K562 (cell line): ENCODE measurements around the gene SHISA5. TPM values are rescaled to one million over a fixed set of nuclear protein-coding genes. Genes with fewer than 3 reads are reported as not detected.

ENCODE experiments used
- ATF6 ChIP-seq: sonication (generic); formaldehyde crosslinking; IDR thresholded peaks from 2 replicates; pipeline ENCODE4 v1.4.0; 2020; ENCODE audit warnings: mild to moderate bottlenecking, missing genetic modification reagents
- ELF4 ChIP-seq: fragments of 450-650 bp; formaldehyde crosslinking; IDR thresholded peaks from 2 replicates; pipeline ENCODE4 v1.4.0; 2022; ENCODE audit warnings: missing genetic modification characterization
- FOXA3 ChIP-seq, 2 experiments: fragments of 450-650 bp in 1 of 2; sonication (generic) in 1 of 2; formaldehyde crosslinking; IDR thresholded peaks in 1 of 2; conservative IDR thresholded peaks in 1 of 2; 2 replicates each; pipeline versions ENCODE4 v1.4.0 to v1.8.0; 2020 to 2022; ENCODE audit warnings: mild to moderate bottlenecking in 2 of 2, missing genetic modification reagents in 1 of 2
- FOXO4 ChIP-seq: fragments of 450-650 bp; formaldehyde crosslinking; IDR thresholded peaks from 2 replicates; pipeline ENCODE4 v1.4.0; 2020; ENCODE audit warnings: mild to moderate bottlenecking, moderate library complexity
- HES1 ChIP-seq: fragments of 450-650 bp; IDR thresholded peaks from 2 replicates; pipeline ENCODE4 v1.6.1; 2016; ENCODE audit warnings: low read depth, mild to moderate bottlenecking, moderate library complexity
- IFI16 ChIP-seq: fragments of 250-450 bp; sonication (Bioruptor Pico); IDR thresholded peaks from 2 replicates; pipeline ENCODE4 v2.1.2; 2022; ENCODE audit warnings: mild to moderate bottlenecking, inconsistent platforms
- KDM4B ChIP-seq, 2 experiments: fragments of 450-650 bp in 1 of 2; sonication (generic) in 1 of 2; IDR thresholded peaks; 2 replicates each; pipeline ENCODE4 v1.6.1; 2016 to 2017; ENCODE audit warnings: borderline replicate concordance in 2 of 2, antibody characterized with exemption in 1 of 2, low read depth in 1 of 2, mild to moderate bottlenecking in 1 of 2
- KLF13 ChIP-seq: fragments of 450-650 bp; IDR thresholded peaks from 2 replicates; pipeline ENCODE4 v1.6.1; 2016; ENCODE audit warnings: missing genetic modification characterization, low read depth, mild to moderate bottlenecking, missing compliant biosample characterization, moderate library complexity, borderline replicate concordance
- MBD1 ChIP-seq: fragments of 250-450 bp; sonication (Bioruptor Pico); IDR thresholded peaks from 2 replicates; pipeline ENCODE4 v1.8.0; 2022; ENCODE audit warnings: inconsistent platforms
- MIER1 ChIP-seq: fragments of 450-650 bp; IDR thresholded peaks from 2 replicates; pipeline ENCODE4 v1.6.1; 2016; ENCODE audit warnings: antibody characterized with exemption, mild to moderate bottlenecking, low read depth
- NFE2L1 ChIP-seq: fragments of 450-650 bp; IDR thresholded peaks from 2 replicates; pipeline ENCODE4 v1.6.1; 2016; ENCODE audit warnings: missing genetic modification characterization, low read depth, mild to moderate bottlenecking, missing compliant biosample characterization, moderate library complexity, borderline replicate concordance
- NR3C1 ChIP-seq: sonication (generic); formaldehyde crosslinking; IDR thresholded peaks from 2 replicates; pipeline ENCODE4 v1.8.1; 2022; ENCODE audit warnings: missing genetic modification reagents
- PTBP1 ChIP-seq: fragments of 200-400 bp; formaldehyde crosslinking; IDR thresholded peaks from 2 replicates; pipeline ENCODE4 v1.6.1; 2017; ENCODE audit warnings: low read depth, low read length
- SMARCE1 ChIP-seq: fragments of 450-650 bp; IDR thresholded peaks from 2 replicates; pipeline ENCODE4 v1.7.1; 2016; ENCODE audit warnings: mild to moderate bottlenecking
- SREBF1 ChIP-seq: fragments of 150-350 bp; IDR thresholded peaks from 2 replicates; pipeline ENCODE4 v1.6.1; 2014; ENCODE audit warnings: antibody characterized with exemption, low read depth, low read length, borderline replicate concordance
- TFAM ChIP-seq: fragments of 250-450 bp; sonication (Bioruptor Pico); conservative IDR thresholded peaks from 2 replicates; pipeline ENCODE4 v1.5.0; 2021; ENCODE audit warnings: mild to moderate bottlenecking, moderate library complexity
- TRIM28 ChIP-seq: fragments of 450-650 bp; IDR thresholded peaks from 2 replicates; pipeline ENCODE4 v1.6.1; 2017
- ZBTB34 ChIP-seq: fragments of 250-450 bp; sonication (Bioruptor Pico); IDR thresholded peaks from 2 replicates; pipeline ENCODE4 v1.8.0; 2021; ENCODE audit warnings: mild to moderate bottlenecking, moderate library complexity
- ZFP36 ChIP-seq: fragments of 150-350 bp; IDR thresholded peaks from 2 replicates; pipeline ENCODE4 v1.6.1; 2018; ENCODE audit warnings: low read length, low read depth; ENCODE audit not compliant: partially characterized antibody
- ZKSCAN8 ChIP-seq: fragments of 200-800 bp; sonication (Bioruptor generic); IDR thresholded peaks from 2 replicates; pipeline ENCODE4 v1.6.1; 2016; ENCODE audit warnings: missing genetic modification characterization, missing compliant biosample characterization
- ZNF124 ChIP-seq: sonication (generic); formaldehyde crosslinking; IDR thresholded peaks from 2 replicates; pipeline ENCODE4 v1.8.1; 2022; ENCODE audit warnings: missing genetic modification reagents
- ZNF717 ChIP-seq: fragments of 250-450 bp; sonication (Bioruptor Pico); IDR thresholded peaks from 2 replicates; pipeline ENCODE4 v1.5.0; 2021
- polyA plus RNA-seq, 8 experiments: library from polyadenylated mRNA; depleted of rRNA in 4 of 8; stranded (reverse) in 5 of 8; unstranded in 3 of 8; fragments of >200 nt; fragmentation: Nextera tagmentation in 2 of 8; fragmentation: Illumina TruSeq in 1 of 8; extraction: Ambion mirVana in 2 of 8; extraction: Trizol in 1 of 8; gene quantifications; 2 replicates each; pipeline versions ENCODE4 v1.2.1 to v1.2.3, GENCODE V29; 2011 to 2014; ENCODE audit warnings: inconsistent platforms in 1 of 8, missing spikeins in 1 of 8
- total RNA-seq, 7 experiments: library from RNA; depleted of rRNA in 6 of 7; stranded (reverse); fragments of >200 nt in 6 of 7; fragmentation: Illumina TruSeq in 2 of 7; extraction: Trizol in 2 of 7; gene quantifications; 2 replicates each; pipeline versions ENCODE4 v1.2.1 to v1.2.3, GENCODE V29; 2011 to 2021; ENCODE audit warnings: low replicate concordance in 1 of 7

SHISA5 gene
- total and polyA plus RNA-seq, 9 of the 15 experiments (the other 6 are each of a cell fraction or from before 2014, with no cell fraction given), result 8.4 to 85.8 (median 56.1) TPM

- TF ChIP-seq ATF6 (CRISPR knock-in tag), result no peak
- TF ChIP-seq IFI16 (CRISPR knock-in tag), result no peak
- no peak for TF ChIP-seq NR3C1 (CRISPR knock-in tag)
- no peak for TF ChIP-seq ZKSCAN8
- TF ChIP-seq ZFP36, result no peak
- TF ChIP-seq TFAM, result no peak
- no peak for TF ChIP-seq NFE2L1 (tag)
- no peak for TF ChIP-seq MIER1
- TF ChIP-seq KLF13 (tag), result no peak
- no peak for TF ChIP-seq PTBP1
- TF ChIP-seq MBD1, result no peak
- TF ChIP-seq ELF4 (CRISPR knock-in tag), result no peak
- TF ChIP-seq SMARCE1, result no peak
- TF ChIP-seq ZNF124 (CRISPR knock-in tag), result no peak
- no peak for TF ChIP-seq HES1
- TF ChIP-seq FOXA3 (CRISPR knock-in tag; conservative IDR thresholded peaks at IDR 0.05 in 1 of 2, IDR thresholded peaks at IDR 0.05 in 1 of 2), result no peak
- no peak for TF ChIP-seq ZBTB34
- no peak for TF ChIP-seq SREBF1
- TF ChIP-seq FOXO4 (CRISPR knock-in tag), result no peak
- TF ChIP-seq KDM4B (IDR thresholded peaks at IDR 0.05; ENCODE audit: borderline replicate concordance in 2 of 2, low read depth in 1 of 2), result no peak
- no peak for TF ChIP-seq ZNF717 (CRISPR knock-in tag)
- TF ChIP-seq TRIM28, result no peak
Measured at GRCh38 chr3:48429960-48430707, 73.8 kb downstream of the SHISA5 start, which contains the start of gene PLXNB1 (continued).
